Ovary (tissue), 3 donors: ENCODE results near the gene TSKS.

Experiments used
- CTCF ChIP-seq, 3 donors: fragments of 450-650 bp in 2 of 3; fragments of 200-600 bp in 1 of 3; IDR thresholded peaks; one replicate each; pipeline versions ENCODE4 v1.5.1 to v1.8.0; 2016 to 2022; ENCODE audit warnings: antibody characterized with exemption in 3 of 3, mild to moderate bottlenecking in 1 of 3
- EP300 ChIP-seq: sonication (generic); formaldehyde crosslinking; IDR thresholded peaks from one replicate; pipeline ENCODE4 v1.6.1; 2017; ENCODE audit warnings: antibody characterized with exemption
- POLR2A ChIP-seq: fragments of 450-650 bp; IDR thresholded peaks from one replicate; pipeline ENCODE4 v1.6.1; 2017; ENCODE audit warnings: antibody characterized with exemption, mild to moderate bottlenecking, moderate library complexity
- donor health status: DM: no; HTN: no; CAD: no.

- TF ChIP-seq CTCF (IDR thresholded peaks at IDR 0.05) (no peak), POLR2A (no peak), EP300 (no peak)
These were observed 7.4 kb upstream of the TSKS start for GRCh38 chr19:49770529-49770928.
